ENCODE measurements around the gene ASPHD1. TPM values are rescaled to one million over a fixed set of nuclear protein-coding genes. Genes with fewer than 3 reads are reported as not detected.
A peak's percentile ranks its signal among the peaks of the same experiment; 100 is the strongest.
"Not testable (repeated sequence)": the region's sequence is repeated elsewhere in the genome, so short reads cannot be mapped to it uniquely, and the experiment has no call there.

ASPHD1 gene
- total RNA-seq, 4 donors from 2014 or later: 0.34 TPM; not detected in 3

DNA sequence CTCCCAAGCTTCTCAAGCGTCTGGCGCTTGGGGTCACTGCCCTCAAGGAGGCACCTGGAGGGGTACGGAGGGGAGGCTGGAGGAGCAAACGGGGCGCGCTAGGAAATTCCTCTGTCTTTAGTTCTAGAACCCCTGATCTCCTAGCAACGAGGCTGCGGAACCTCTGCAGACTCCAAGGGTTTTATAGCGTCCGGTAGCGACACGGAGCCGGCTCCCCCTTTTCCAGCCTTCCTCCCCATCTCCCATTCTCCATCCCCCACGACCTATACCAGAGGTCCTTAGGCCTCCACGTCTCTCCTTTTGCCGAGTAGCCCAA is 36.7 kb upstream of the ASPHD1 start:
- Histone ChIP-seq H3K9me3 (no peaks in the 10 kb centered on the region), H3K27ac (no peak overlapping the region), H3K36me3 (peaks cover 25% of the 10 kb centered on the region), H3K4me1 (peaks cover 22% of the 10 kb centered on the region), H3K27me3 (no peaks in the 10 kb centered on the region), H3K4me3 (peak overlapping the region; percentile 90)
- no peak for DNase-seq (ENCODE audit: low spot score in 2 of 2)
- WGBS: 58% methylated on average over 10 of the region's 16 CpGs
- TF ChIP-seq EP300 (IDR thresholded peaks at IDR 0.05) (no peak), POLR2AphosphoS5 (IDR thresholded peaks at IDR 0.05) (no peak), POLR2A (IDR thresholded peaks at IDR 0.05) (no peak)
- TF ChIP-seq, protein P1, sequence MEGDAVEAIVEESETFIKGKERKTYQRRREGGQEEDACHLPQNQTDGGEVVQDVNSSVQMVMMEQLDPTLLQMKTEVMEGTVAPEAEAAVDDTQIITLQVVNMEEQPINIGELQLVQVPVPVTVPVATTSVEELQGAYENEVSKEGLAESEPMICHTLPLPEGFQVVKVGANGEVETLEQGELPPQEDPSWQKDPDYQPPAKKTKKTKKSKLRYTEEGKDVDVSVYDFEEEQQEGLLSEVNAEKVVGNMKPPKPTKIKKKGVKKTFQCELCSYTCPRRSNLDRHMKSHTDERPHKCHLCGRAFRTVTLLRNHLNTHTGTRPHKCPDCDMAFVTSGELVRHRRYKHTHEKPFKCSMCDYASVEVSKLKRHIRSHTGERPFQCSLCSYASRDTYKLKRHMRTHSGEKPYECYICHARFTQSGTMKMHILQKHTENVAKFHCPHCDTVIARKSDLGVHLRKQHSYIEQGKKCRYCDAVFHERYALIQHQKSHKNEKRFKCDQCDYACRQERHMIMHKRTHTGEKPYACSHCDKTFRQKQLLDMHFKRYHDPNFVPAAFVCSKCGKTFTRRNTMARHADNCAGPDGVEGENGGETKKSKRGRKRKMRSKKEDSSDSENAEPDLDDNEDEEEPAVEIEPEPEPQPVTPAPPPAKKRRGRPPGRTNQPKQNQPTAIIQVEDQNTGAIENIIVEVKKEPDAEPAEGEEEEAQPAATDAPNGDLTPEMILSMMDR (IDR thresholded peaks at IDR 0.05): no peak

DNA sequence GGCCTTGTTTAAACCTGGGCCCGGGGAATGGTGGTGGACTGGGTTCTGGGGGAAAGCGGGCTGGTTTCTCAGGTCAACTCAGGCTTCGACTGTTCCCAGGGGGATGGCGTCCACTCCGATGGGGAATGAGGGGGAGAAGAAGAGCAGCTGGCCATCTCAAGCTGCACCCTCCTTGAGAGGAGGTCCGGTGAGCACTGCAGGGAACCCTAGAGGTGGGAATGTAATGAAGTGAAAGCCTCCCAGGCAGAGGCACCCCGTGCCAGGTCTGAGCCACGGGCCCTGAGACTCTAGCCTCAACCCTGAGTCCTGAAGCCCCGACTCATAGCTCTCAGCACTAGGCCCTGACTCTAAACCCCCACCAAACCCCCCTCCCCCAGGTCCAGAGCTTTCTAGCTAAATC is 36.1 kb upstream of the ASPHD1 start:
- Histone ChIP-seq H3K27ac (no peak overlapping the region), H3K9me3 (no peaks in the 10 kb centered on the region), H3K4me1 (peaks cover 22% of the 10 kb centered on the region), H3K36me3 (peaks cover 19% of the 10 kb centered on the region), H3K4me3 (no peak overlapping the region), H3K27me3 (no peaks in the 10 kb centered on the region)
- no peak for DNase-seq (ENCODE audit: low spot score in 2 of 2)
- no peak for TF ChIP-seq POLR2A (IDR thresholded peaks at IDR 0.05)
- TF ChIP-seq, protein P1 (IDR thresholded peaks at IDR 0.05): no peak
- TF ChIP-seq POLR2AphosphoS5 (IDR thresholded peaks at IDR 0.05): no peak
- TF ChIP-seq EP300 (IDR thresholded peaks at IDR 0.05): no peak
- 84% methylated on average over 7 of the region's 9 CpGs for WGBS

DNA sequence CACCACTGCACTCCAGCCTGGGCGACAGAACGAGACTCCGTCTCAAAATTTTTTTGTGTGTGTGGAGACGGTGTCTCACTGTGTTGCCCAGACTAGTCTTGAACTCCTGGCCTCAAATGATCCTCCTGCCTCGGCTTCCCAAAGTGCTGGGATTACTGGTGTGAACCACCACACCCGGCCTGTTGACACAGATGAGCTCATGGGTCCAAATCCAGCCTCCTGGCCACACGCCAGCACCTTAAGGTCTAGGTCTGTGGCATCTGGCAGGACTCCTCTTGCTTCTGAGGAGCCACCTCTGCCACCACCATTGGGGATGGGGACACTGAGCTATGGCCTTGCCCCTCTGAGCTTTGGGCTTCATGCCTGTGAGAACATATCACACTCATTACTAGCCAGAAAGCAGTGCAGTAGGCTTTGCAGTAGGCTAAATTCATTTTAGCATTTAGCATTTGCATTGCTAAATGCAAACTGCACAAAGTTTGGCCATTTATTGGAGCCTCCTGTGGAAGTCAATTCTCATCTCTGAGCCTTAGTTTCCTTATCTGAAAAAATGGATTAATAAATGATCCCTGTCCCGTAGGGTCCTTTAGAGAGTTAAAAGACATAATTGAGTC is 31.8 kb upstream of the ASPHD1 start:
- Histone ChIP-seq H3K27ac (no peak overlapping the region), H3K36me3 (no peaks in the 10 kb centered on the region), H3K9me3 (no peaks in the 10 kb centered on the region), H3K27me3 (no peaks in the 10 kb centered on the region), H3K4me1 (peaks cover 3% of the 10 kb centered on the region), H3K4me3 (no peak overlapping the region)
- WGBS: 68% methylated on average over 8 of the region's 8 CpGs
- TF ChIP-seq EP300 (IDR thresholded peaks at IDR 0.05): no peak
- TF ChIP-seq, protein P1 (IDR thresholded peaks at IDR 0.05): no peak
- no peak for TF ChIP-seq POLR2A (IDR thresholded peaks at IDR 0.05)
- TF ChIP-seq POLR2AphosphoS5 (IDR thresholded peaks at IDR 0.05): no peak
- no peak for DNase-seq (ENCODE audit: low spot score in 2 of 2)

DNA sequence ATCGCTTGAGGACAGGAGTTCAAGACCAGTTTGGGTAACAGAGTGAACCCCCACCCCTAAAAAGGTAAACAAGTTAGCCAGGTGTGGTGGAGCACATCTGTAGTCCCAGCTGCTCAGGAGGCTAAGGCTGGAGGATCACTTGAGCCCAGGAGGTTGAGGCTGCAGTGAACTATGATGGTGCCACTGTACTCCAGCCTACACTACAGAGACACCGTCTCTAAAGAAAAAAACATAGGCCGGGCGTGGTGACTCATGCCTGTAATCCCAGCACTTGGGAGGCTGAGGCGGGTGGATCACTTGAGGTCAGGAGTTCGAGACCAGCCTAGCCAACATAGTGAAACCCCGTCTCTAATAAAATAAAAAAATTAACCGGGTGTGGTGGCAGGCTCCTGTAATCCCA is 31.2 kb upstream of the ASPHD1 start:
- not testable (repeated sequence) for H3K27ac ChIP-seq; H3K4me3 ChIP-seq; DNase-seq (ENCODE audit: low spot score in 2 of 2); H3K27me3 ChIP-seq; H3K4me1 ChIP-seq; H3K9me3 ChIP-seq; H3K36me3 ChIP-seq
- 79% methylated on average over 8 of the region's 8 CpGs for WGBS

DNA sequence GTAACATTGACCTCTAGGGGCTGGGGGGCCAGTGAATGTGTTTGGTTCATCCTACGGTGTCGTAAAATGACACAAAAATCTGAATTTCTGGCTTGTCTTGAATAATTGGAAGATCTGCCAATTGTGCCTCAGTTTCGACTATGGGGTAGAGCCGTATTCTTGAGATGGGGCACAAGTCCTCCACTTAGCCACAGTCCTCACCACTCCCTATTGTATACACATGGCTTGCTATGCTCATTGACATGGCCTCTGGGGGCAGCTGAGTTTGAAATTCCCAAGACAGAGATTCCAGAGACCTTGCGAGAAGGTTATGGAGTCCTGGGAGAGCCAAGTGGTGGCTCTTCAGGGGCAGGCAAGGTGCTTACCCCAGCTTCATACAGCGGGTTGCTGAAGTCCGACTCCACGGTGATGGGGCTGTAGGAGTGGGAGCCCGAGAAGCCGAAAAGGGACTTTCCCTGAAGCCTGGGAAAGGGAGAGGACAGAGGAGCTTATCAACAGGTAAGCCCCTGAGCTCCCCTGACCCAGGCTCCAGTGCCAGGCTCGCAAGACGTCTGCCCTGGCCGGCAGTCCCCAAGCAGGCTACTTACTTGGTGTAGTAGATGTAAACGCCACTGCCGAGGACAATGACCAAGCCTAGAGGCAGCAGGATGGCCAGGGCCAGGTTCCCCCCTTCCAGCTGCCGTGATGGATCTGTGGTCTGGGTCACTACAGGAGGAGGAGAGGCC is 28.3 kb upstream of the ASPHD1 start:
- WGBS: 95% methylated on average over 10 of the region's 16 CpGs
- no peak for DNase-seq (ENCODE audit: low spot score in 2 of 2)
- no peaks in the 10 kb centered on the region for H3K36me3 ChIP-seq
- no peak for TF ChIP-seq EP300 (IDR thresholded peaks at IDR 0.05)
- TF ChIP-seq POLR2AphosphoS5 (IDR thresholded peaks at IDR 0.05): no peak
- TF ChIP-seq, protein P1 (IDR thresholded peaks at IDR 0.05): no peak
- peaks cover 7% of the 10 kb centered on the region for H3K4me1 ChIP-seq
- H3K27ac ChIP-seq: no peak overlapping the region
- H3K27me3 ChIP-seq: peaks cover 17% of the 10 kb centered on the region
- H3K9me3 ChIP-seq: no peaks in the 10 kb centered on the region
- no peak overlapping the region for H3K4me3 ChIP-seq

Measured in suprapubic skin (tissue), 4 donors.